Right renal cortex interstitium (tissue), 3 donors: ENCODE measurements around the gene CYP27B1. TPM values are rescaled to one million over a fixed set of nuclear protein-coding genes. Genes with fewer than 3 reads are reported as not detected.
"Not testable (repeated sequence)": the region's sequence is repeated elsewhere in the genome, so short reads cannot be mapped to it uniquely, and the experiment has no call there.

Experiments used
- DNase-seq, 3 donors: peaks; one replicate each; pipeline ENCODE4 v3.0.0-alpha.2; 2013; ENCODE audit warnings: low read depth in 3 of 3, low spot score in 2 of 3
- polyA plus RNA-seq, 3 donors: library from polyadenylated mRNA; unstranded; fragments of 120-200 nt; gene quantifications; one replicate each; pipeline ENCODE4 v1.2.1, GENCODE V29; 2013; ENCODE audit not compliant: insufficient read length in 3 of 3

CYP27B1 gene
- polyA plus RNA-seq, 3 donors = 0.80 to 1.0 (median 0.82) TPM

GRCh38 chr12:57724003-57724935 lies 42.6 kb downstream of the CYP27B1 start:
- no peak for DNase-seq

GRCh38 chr12:57723630-57723962 lies 43.3 kb downstream of the CYP27B1 start:
- DNase-seq = no peak

DNA sequence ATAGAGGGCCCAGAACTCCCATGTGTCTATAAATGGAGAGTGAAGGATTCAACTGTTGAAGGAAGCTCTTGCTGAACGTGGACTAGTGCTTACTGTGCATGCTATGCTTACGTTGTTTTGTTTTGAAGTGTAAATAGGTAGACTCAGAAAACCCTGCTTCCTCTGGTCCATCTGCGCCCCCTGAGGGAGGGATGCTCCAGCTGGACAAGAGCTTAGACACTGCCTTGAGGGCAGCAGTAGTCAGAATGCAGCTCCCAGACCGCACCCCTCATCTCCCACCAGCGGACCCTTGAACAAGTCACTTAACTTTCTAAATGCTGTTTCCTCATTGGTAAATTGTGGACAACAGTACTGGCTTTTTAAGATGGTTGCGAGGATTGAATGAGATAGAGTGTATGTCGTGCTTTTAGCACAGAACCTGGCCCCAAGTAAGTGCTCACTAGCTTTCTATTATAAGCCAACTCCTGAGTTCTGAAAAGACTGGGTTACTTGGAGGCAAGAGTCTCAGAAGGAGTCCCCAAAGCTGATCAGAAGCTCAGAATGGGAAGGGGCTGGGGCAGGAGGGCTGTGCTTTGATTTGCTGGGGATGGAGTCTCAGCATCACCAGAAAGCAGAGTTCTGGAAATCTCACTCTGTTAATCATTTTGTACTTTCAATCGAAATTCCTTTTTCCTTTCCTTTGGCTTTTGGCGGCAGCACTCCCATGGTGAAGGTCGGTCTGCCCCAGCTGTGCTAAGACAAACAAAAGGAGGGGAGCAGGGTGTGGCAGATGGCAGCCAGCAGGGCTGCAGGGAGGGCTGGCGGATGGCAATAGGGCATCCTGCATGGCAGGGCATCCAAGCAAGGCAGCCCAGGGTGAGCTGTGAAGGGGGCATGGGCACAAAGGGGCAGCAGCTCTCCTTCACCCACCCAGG lies 43.9 kb downstream of the CYP27B1 start:
- no peak for DNase-seq

- DNase-seq = not testable (repeated sequence)
Observed at GRCh38 chr12:57721846-57722608, 44.9 kb downstream of the CYP27B1 start.

DNA sequence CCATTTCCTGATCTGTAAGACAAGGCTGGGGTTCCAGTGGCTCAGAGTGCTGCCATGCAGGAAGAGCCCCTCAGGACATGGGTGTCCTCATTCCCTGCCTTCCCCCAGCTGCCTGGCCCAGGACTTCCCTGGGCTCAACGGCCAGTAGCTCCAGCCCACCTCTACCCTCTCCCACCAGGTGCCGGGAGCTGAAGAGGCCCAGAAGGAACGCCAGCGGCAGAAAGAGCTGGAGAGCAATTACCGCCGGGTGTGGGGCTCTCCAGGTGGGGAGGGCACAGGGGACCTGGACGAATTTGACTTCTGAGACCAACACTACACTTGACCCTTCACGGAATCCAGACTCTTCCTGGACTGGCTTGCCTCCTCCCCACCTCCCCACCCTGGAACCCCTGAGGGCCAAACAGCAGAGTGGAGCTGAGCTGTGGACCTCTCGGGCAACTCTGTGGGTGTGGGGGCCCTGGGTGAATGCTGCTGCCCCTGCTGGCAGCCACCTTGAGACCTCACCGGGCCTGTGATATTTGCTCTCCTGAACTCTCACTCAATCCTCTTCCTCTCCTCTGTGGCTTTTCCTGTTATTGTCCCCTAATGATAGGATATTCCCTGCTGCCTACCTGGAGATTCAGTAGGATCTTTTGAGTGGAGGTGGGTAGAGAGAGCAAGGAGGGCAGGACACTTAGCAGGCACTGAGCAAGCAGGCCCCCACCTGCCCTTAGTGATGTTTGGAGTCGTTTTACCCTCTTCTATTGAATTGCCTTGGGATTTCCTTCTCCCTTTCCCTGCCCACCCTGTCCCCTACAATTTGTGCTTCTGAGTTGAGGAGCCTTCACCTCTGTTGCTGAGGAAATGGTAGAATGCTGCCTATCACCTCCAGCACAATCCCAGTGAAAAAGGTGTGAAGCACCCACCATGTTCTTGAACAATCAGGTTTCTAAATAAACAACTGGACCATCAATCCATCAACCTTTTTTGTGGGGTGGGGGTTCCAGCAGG lies 46.0 kb downstream of the CYP27B1 start:
- no peak for DNase-seq

DNA sequence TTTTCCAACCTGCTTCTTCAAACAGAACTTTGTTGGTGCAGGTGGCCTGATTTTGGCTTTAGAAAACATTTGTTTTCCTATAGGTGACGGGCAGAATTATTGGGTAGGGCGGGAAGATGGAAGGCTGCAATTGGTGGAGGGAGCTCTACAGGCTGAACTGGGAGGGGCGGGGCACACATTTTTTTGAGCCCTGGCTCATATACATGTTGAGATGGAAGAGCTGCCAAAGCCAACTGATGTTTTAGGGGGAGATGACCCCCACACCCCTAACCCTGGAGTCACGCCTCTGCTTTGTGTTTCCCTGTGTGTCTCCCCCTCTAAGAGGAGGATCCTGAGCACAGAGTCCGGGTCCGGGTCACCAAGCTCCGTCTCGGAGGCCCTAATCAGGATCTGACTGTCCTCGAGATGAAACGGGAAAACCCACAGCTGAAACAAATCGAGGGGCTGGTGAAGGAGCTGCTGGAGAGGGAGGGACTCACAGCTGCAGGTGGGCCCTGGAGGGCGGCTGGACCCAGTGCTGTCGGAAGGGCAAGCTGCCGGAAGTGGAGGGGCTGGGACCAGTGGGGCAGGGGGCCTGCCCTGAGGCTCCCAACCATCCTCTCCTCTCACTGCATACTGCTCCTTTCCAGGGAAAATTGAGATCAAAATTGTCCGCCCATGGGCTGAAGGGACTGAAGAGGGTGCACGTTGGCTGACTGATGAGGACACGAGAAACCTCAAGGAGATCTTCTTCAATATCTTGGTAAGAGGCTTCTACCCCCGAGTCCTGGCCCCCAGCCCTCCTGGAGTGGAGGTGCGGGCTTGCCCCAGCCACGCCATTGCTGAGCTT lies 46.9 kb downstream of the CYP27B1 start:
- no peak for DNase-seq

DNA sequence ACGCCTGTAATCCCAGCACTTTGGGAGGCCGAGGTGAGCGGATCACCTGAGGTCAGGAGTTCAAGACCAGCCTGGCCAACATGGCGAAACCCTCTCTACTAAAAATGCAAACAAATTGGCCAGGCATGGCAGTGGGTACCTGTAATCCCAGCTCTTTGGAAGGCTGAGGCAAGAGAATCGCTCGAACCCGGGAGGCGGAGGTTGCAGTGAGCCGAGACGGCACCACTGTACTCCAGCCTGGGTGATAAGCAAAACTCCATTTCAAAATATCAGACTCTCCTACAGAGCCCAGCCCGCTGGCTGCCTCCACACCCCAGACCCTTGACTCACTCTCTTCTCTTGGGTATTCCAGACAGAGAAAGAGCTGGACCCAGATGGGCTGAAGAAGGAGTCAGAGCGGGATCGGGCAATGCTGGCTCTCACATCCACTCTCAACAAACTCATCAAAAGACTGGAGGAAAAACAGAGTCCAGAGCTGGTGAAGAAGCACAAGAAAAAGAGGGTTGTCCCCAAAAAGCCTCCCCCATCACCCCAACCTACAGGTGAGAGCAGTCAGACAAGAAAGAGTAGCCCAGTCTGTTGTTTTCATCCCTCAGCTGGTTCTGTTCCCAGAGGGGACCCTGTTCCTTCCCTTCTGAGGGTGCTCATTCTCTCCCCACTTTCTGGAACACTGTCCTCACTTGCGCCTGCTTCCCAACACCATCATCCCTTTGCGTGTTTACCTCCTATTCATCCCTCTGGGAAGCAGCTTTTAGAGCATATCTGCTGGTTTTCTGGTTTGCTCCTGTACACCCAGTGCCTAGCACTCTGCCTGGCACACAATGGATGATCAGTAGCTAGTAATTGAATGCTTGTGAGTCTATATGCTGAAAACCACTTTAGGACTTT lies 48.0 kb downstream of the CYP27B1 start:
- DNase-seq = no peak

- DNase-seq = no peak
Observed at GRCh38 chr12:57717846-57718640, 48.8 kb downstream of the CYP27B1 start.

DNA sequence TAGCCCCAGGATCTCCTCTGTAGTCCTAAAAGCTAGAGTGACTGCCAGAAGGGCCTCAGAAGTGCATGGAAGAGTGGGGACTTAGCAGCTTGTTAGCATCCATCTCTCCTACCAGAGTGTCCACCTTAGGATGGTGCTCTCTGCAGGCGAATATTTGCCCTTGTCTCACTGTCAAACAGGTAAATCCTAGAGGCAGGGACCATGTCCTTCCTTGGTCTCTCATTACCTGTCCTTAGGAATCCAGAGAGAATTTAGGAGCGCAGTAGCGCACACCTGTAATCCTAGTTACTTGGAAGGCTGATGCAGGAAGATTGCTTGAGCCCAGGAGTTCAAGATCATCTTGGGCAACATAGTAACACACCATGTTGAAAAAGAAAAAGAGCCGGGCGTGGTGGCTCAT lies 49.7 kb downstream of the CYP27B1 start:
- DNase-seq = no peak

DNA sequence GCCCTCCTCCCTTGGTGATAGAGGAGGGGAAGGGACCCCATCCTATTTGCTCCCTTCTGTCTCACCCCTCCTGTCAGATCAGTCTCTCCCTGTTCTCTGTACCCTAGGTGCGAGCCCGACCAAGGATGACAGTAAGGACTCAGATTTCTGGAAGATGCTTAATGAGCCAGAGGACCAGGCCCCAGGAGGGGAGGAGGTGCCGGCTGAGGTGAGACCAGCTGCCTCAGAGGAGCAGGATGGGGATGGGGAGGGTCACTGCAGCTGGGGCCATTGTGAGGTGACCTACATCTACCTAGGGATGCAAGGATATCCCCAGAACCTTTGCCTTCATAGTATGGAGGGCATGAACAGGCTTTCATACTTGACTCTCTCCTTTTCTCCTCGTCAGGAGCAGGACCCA lies 50.6 kb downstream of the CYP27B1 start:
- DNase-seq = no peak

GRCh38 chr12:57715786-57716185 lies 51.1 kb downstream of the CYP27B1 start:
- DNase-seq = no peak

DNA sequence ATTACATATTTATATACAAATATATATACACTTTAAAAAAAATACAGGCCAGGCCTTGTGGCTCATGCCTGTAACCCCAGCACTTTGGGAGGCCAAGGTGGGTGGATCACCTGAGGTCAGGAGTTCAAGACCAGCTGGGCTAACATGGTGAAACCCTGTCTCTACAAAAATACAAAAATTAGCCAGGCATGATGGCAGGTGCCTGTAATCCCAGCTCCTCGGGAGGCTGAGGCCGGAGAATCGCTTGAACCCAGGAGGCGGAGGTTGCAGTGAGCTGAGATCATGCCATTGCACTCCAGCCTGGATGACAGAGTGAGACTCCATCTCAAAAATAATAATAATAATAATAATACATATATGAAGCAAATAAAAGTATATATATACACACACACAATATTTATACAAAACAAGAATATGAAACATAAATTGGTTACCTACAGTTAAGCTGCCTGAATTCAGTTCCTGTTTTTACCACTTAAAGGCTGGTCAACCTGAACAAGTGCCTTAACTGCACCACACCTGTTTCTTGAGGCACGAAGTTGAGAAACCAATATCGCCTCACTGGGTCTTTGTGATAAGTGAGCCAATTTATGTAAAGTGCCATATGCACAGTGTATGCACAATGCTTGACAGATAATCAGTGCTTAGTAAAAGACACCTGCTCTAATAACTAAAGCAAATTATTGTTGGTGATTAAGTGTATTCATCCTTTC lies 51.7 kb downstream of the CYP27B1 start:
- DNase-seq = not testable (repeated sequence)

DNA sequence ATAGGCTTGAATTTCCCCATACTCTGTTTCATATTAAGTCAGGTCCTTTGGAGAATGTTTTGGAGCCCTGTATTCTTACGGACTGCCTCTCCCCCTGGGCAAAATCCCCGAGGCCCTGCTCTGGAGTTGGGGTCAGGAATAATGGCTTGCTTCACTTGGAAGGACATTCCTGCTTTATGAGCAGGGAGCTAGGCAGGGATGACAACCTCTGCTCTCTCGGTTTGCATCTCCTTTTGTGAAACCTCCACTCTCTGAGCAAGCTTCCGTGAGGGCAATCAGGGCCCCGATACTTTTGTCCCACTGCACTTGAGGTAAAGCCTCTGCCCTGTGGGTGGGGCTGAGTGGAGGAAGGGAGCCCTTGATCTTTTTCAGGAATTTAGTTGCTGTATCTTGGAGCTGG lies 53.7 kb downstream of the CYP27B1 start:
- no peak for DNase-seq

DNA sequence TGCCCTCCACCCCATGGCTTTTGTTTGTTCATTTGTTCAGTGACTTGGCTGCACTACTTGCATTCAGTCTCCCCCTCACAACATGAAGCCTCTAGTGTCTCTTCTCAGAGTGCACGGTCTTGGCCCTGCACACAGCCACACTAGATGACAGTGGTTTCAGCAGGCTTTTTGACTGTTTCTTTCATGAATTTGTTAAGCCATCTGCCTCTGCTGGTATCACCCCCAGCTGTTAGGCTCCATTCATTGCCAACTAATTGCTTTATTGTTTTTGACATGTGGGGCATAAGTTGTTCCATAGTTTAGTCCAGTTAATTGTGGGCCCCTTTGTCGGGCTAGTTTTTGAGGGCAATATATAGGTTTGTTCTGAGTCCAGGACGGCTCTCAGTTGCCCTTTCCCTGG lies 54.2 kb downstream of the CYP27B1 start:
- no peak for DNase-seq
